Memory B cell (primary cell): ENCODE measurements around the gene RUNX2.

Source experiments
- ATAC-seq: fragments of 150-1000 bp; cut with Tn5 transposase; 2 replicates; pipeline ENCODE4 v1.10.0; 2021; ENCODE audit warnings: low read depth, mild to moderate bottlenecking, moderate library complexity
- DNase-seq, 2 donors: peaks; one replicate each; pipeline ENCODE4 v3.0.0; 2022; ENCODE audit warnings: low spot score in 2 of 2
- H3K27ac Mint-ChIP-seq: one replicate; pipeline ENCODE4 v1.8.0; 2022; ENCODE audit warnings: mild to moderate bottlenecking, moderate library complexity, mixed read lengths
- H3K27me3 Mint-ChIP-seq: one replicate; pipeline ENCODE4 v1.8.0; 2022; ENCODE audit warnings: mixed read lengths
- H3K36me3 Mint-ChIP-seq: one replicate; pipeline ENCODE4 v1.8.0; 2022; ENCODE audit warnings: mild to moderate bottlenecking, mixed read lengths
- H3K4me1 Mint-ChIP-seq: one replicate; pipeline ENCODE4 v1.8.0; 2022; ENCODE audit warnings: mixed read lengths
- H3K4me3 Mint-ChIP-seq: one replicate; pipeline ENCODE4 v1.8.0; 2022; ENCODE audit warnings: mild to moderate bottlenecking, moderate library complexity, mixed read lengths
- H3K9me3 Mint-ChIP-seq: one replicate; pipeline ENCODE4 v1.8.0; 2022; ENCODE audit warnings: mixed read lengths

RUNX2 gene

GRCh38 chr6:45587229-45588060 lies 259.3 kb downstream of the RUNX2 start:
- Mint-ChIP-seq H3K36me3 (peaks cover 4% of the 10 kb centered on the region), H3K4me1 (peaks cover 19% of the 10 kb centered on the region), H3K4me3 (no peak overlapping the region), H3K9me3 (no peaks in the 10 kb centered on the region), H3K27ac (no peak overlapping the region), H3K27me3 (peaks cover 9% of the 10 kb centered on the region)
- ATAC-seq, result no peak
- DNase-seq, result no peak

GRCh38 chr6:45589367-45589766 lies 261.2 kb downstream of the RUNX2 start:
- H3K4me1 Mint-ChIP-seq, result peaks cover 19% of the 10 kb centered on the region
- H3K36me3 Mint-ChIP-seq, result no peaks in the 10 kb centered on the region
- H3K27ac Mint-ChIP-seq, result no peak overlapping the region
- no peaks in the 10 kb centered on the region for H3K9me3 Mint-ChIP-seq
- H3K27me3 Mint-ChIP-seq, result peaks cover 9% of the 10 kb centered on the region
- no peak for ATAC-seq
- H3K4me3 Mint-ChIP-seq, result no peak overlapping the region
- DNase-seq, result no peak

GRCh38 chr6:45590226-45590625 lies 262.1 kb downstream of the RUNX2 start:
- no peak overlapping the region for H3K4me3 Mint-ChIP-seq
- no peak overlapping the region for H3K27ac Mint-ChIP-seq
- peaks cover 9% of the 10 kb centered on the region for H3K27me3 Mint-ChIP-seq
- no peaks in the 10 kb centered on the region for H3K9me3 Mint-ChIP-seq
- H3K36me3 Mint-ChIP-seq, result no peaks in the 10 kb centered on the region
- no peak for DNase-seq
- no peak for ATAC-seq
- peaks cover 19% of the 10 kb centered on the region for H3K4me1 Mint-ChIP-seq

GRCh38 chr6:45590696-45591184 lies 262.6 kb downstream of the RUNX2 start:
- ATAC-seq (no peak), DNase-seq (no peak)
- Mint-ChIP-seq H3K4me3 (no peak overlapping the region), H3K9me3 (no peaks in the 10 kb centered on the region), H3K27me3 (peaks cover 9% of the 10 kb centered on the region), H3K36me3 (no peaks in the 10 kb centered on the region), H3K4me1 (peaks cover 19% of the 10 kb centered on the region), H3K27ac (no peak overlapping the region)

GRCh38 chr6:45591306-45591705 lies 263.2 kb downstream of the RUNX2 start:
- Mint-ChIP-seq H3K27me3 (peaks cover 9% of the 10 kb centered on the region), H3K4me3 (no peak overlapping the region), H3K9me3 (no peaks in the 10 kb centered on the region), H3K27ac (no peak overlapping the region), H3K36me3 (no peaks in the 10 kb centered on the region), H3K4me1 (peaks cover 13% of the 10 kb centered on the region)
- DNase-seq (no peak), ATAC-seq (no peak)

- Mint-ChIP-seq H3K36me3 (no peaks in the 10 kb centered on the region), H3K4me1 (peaks cover 7% of the 10 kb centered on the region), H3K4me3 (no peak overlapping the region), H3K27me3 (peaks cover 9% of the 10 kb centered on the region), H3K9me3 (no peaks in the 10 kb centered on the region), H3K27ac (no peak overlapping the region)
- DNase-seq, result no peak
- no peak for ATAC-seq
Measured at GRCh38 chr6:45591890-45592289, 263.8 kb downstream of the RUNX2 start.

- ATAC-seq, result no peak
- Mint-ChIP-seq H3K36me3 (no peaks in the 10 kb centered on the region), H3K27ac (no peak overlapping the region), H3K4me3 (no peak overlapping the region), H3K27me3 (peaks cover 7% of the 10 kb centered on the region), H3K4me1 (no peaks in the 10 kb centered on the region), H3K9me3 (no peaks in the 10 kb centered on the region)
- DNase-seq, result no peak
Measured at GRCh38 chr6:45592991-45593390, 264.9 kb downstream of the RUNX2 start.

GRCh38 chr6:45595010-45595851 lies 267.1 kb downstream of the RUNX2 start:
- Mint-ChIP-seq H3K36me3 (no peaks in the 10 kb centered on the region), H3K4me3 (no peak overlapping the region), H3K4me1 (no peaks in the 10 kb centered on the region), H3K27me3 (peaks cover 3% of the 10 kb centered on the region), H3K9me3 (peaks cover 1% of the 10 kb centered on the region), H3K27ac (no peak overlapping the region)
- DNase-seq (no peak), ATAC-seq (no peak)

GRCh38 chr6:45597424-45597823 lies 269.3 kb downstream of the RUNX2 start:
- Mint-ChIP-seq H3K4me3 (no peak overlapping the region), H3K4me1 (no peaks in the 10 kb centered on the region), H3K36me3 (peaks cover 2% of the 10 kb centered on the region), H3K27ac (no peak overlapping the region), H3K27me3 (peaks cover 5% of the 10 kb centered on the region), H3K9me3 (peaks cover 7% of the 10 kb centered on the region)
- ATAC-seq (no peak), DNase-seq (no peak)

GRCh38 chr6:45599053-45599452 lies 270.9 kb downstream of the RUNX2 start:
- Mint-ChIP-seq H3K9me3 (peaks cover 9% of the 10 kb centered on the region), H3K4me1 (no peaks in the 10 kb centered on the region), H3K4me3 (no peak overlapping the region), H3K27ac (no peak overlapping the region), H3K36me3 (peaks cover 2% of the 10 kb centered on the region), H3K27me3 (peaks cover 5% of the 10 kb centered on the region)
- ATAC-seq (no peak), DNase-seq (no peak)

GRCh38 chr6:45605971-45606370 lies 277.8 kb downstream of the RUNX2 start:
- H3K27me3 Mint-ChIP-seq, result peaks cover 2% of the 10 kb centered on the region
- ATAC-seq, result no peak
- H3K4me3 Mint-ChIP-seq, result no peak overlapping the region
- DNase-seq, result no peak
- H3K4me1 Mint-ChIP-seq, result peaks cover 2% of the 10 kb centered on the region
- H3K9me3 Mint-ChIP-seq, result peaks cover 7% of the 10 kb centered on the region
- H3K36me3 Mint-ChIP-seq, result no peaks in the 10 kb centered on the region
- H3K27ac Mint-ChIP-seq, result no peak overlapping the region

GRCh38 chr6:45606831-45607400 lies 278.8 kb downstream of the RUNX2 start:
- DNase-seq (no peak), ATAC-seq (no peak)
- H3K4me3 Mint-ChIP-seq, result no peak overlapping the region
- H3K27ac Mint-ChIP-seq, result no peak overlapping the region
- H3K4me1 Mint-ChIP-seq, result peaks cover 3% of the 10 kb centered on the region
- no peaks in the 10 kb centered on the region for H3K36me3 Mint-ChIP-seq
- peaks cover 2% of the 10 kb centered on the region for H3K27me3 Mint-ChIP-seq
- peaks cover 6% of the 10 kb centered on the region for H3K9me3 Mint-ChIP-seq

- H3K4me3 Mint-ChIP-seq, result no peak overlapping the region
- H3K27me3 Mint-ChIP-seq, result peaks cover 2% of the 10 kb centered on the region
- ATAC-seq (no peak), DNase-seq (no peak)
- H3K9me3 Mint-ChIP-seq, result peaks cover 6% of the 10 kb centered on the region
- no peak overlapping the region for H3K27ac Mint-ChIP-seq
- H3K36me3 Mint-ChIP-seq, result no peaks in the 10 kb centered on the region
- peaks cover 3% of the 10 kb centered on the region for H3K4me1 Mint-ChIP-seq
Measured at GRCh38 chr6:45607798-45608197, 279.7 kb downstream of the RUNX2 start.
